HG03571 (cell line): ENCODE measurements around the gene GPR143.

Source experiments
- ATAC-seq: cut with Tn5 transposase; IDR thresholded peaks from one replicate; pipeline ENCODE4 v1.9.1; 2021; ENCODE audit not compliant: unreplicated experiment

Gene GPR143

GRCh38 chrX:9676306-9676705 is 89.3 kb downstream of the GPR143 start:
- ATAC-seq, result no peak
